B cell (primary cell): Measurements from ENCODE around the gene IL17F.

ENCODE experiments used
- EZH2 ChIP-seq: IDR thresholded peaks from 2 replicates; pipeline ENCODE4 v1.6.1; 2012; ENCODE audit warnings: borderline replicate concordance, low read depth, mild to moderate bottlenecking, moderate library complexity, low read length; ENCODE audit not compliant: insufficient read depth, poor library complexity, severe bottlenecking
- TF ChIP-seq, protein P1 (sequence below): fragments of 200-600 bp; IDR thresholded peaks from one replicate; pipeline ENCODE4 v1.8.0; 2022; ENCODE audit warnings: antibody characterized with exemption, mild to moderate bottlenecking

DNA sequence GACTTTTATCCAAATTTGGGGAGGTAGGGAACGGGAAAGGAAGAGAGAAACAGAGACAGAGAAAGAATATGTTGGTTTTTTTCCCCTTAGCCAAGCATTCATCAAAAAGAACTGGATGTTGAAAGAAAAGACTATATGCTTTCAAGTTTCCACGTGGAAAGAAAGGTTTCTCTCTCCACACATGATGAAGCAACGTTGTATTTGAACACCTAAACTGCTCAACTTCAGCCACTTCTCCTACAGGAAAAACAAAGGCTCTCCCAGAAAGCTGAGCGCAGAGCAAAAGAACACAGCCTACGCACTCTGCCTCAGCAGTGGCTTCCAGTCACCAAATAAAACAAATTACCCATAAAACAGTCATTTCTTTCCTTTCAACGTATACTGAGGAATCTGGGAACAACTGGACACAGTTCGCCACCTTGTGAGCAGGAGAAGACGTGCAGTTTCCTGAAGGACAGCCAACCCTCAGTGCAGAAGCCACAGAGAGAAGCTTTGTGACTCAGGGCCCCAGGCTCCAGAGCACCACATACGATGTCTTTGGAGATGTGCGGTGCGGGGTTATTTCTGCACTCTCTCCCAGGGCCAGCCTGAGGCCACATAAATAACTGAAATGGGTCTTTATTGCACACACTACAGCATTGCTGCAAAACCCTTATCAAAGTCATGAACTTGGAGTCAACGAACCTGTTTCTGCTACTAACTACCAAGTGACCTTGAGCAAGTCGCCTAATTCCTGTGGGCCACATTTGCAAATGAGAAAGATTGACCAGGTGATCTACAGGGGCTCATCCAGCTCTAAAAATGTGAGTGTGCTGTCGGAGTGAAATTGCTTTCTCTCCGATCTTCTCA is 10.1 kb downstream of the IL17F start:
- TF ChIP-seq, protein P1, sequence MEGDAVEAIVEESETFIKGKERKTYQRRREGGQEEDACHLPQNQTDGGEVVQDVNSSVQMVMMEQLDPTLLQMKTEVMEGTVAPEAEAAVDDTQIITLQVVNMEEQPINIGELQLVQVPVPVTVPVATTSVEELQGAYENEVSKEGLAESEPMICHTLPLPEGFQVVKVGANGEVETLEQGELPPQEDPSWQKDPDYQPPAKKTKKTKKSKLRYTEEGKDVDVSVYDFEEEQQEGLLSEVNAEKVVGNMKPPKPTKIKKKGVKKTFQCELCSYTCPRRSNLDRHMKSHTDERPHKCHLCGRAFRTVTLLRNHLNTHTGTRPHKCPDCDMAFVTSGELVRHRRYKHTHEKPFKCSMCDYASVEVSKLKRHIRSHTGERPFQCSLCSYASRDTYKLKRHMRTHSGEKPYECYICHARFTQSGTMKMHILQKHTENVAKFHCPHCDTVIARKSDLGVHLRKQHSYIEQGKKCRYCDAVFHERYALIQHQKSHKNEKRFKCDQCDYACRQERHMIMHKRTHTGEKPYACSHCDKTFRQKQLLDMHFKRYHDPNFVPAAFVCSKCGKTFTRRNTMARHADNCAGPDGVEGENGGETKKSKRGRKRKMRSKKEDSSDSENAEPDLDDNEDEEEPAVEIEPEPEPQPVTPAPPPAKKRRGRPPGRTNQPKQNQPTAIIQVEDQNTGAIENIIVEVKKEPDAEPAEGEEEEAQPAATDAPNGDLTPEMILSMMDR = no peak
- no peak for TF ChIP-seq EZH2
